Measurements from ENCODE around the gene IDI2. TPM values are rescaled to one million over a fixed set of nuclear protein-coding genes. Genes with fewer than 3 reads are reported as not detected.

IDI2 gene
- polyA plus RNA-seq, 3 donors = not detected

DNA sequence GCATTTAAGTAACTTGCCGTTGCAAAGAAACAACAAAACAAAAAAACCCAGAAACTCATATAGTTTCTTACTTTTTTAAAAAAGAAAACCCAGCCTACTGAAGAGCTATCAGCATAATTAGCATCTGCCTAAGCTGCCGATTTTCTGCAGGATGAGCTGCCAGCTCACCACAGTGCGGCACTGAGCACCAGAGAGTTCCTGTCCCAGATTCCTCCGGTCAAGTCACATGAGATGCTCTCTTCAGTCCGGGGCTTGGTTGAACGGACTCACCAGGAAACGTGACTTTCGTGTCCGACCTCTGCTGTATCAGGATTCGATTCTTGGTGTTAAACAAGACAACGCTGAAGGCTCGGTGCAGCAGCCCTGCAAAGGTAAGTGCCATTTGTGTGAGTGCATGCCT lies 3.2 kb downstream of the IDI2 start:
- Histone ChIP-seq H3K9ac (ENCODE audit: insufficient read depth, low read length, poor library complexity, severe bottlenecking) (no peak overlapping the region), H3K4me1 (ENCODE audit: control insufficient read depth in 1 of 2, insufficient read depth in 2 of 2, low read length in 2 of 2) (no peaks in the 10 kb centered on the region), H3K79me2 (ENCODE audit: insufficient read depth, low read length) (no peaks in the 10 kb centered on the region), H3K4me3 (replicated peaks in 1 of 3; ENCODE audit: low read depth in 2 of 3, low read length in 3 of 3) (no peak overlapping the region), H3K9me3 (replicated peaks in 1 of 2; ENCODE audit: control insufficient read depth in 1 of 2, insufficient read depth in 1 of 2, low read length in 2 of 2) (no peaks in the 10 kb centered on the region), H4K20me1 (ENCODE audit: insufficient read depth, low read length) (no peaks in the 10 kb centered on the region), H3K4me2 (replicated peaks; ENCODE audit: extremely low read depth, low read length, poor library complexity, severe bottlenecking) (no peak overlapping the region), H3K36me3 (replicated peaks in 1 of 2; ENCODE audit: control insufficient read depth in 1 of 2, insufficient read depth in 2 of 2, low read length in 2 of 2) (peaks cover 24 to 27% of the 10 kb centered on the region in 2 donors), H3K27me3 (ENCODE audit: control insufficient read depth in 2 of 2, insufficient read depth in 2 of 2, low read length in 2 of 2) (no peaks in the 10 kb centered on the region), H2AFZ (ENCODE audit: insufficient read depth, low read depth, low read length, poor library complexity, severe bottlenecking) (no peak overlapping the region), H3K27ac (ENCODE audit: low read depth in 1 of 2, low read length in 2 of 2) (no peak overlapping the region)
- Mint-ChIP-seq H3K4me3 (no peak overlapping the region), H3K4me1 (no peaks in the 10 kb centered on the region), H3K27ac (peak overlapping the region in 1 of 7 donors; percentile 0), H3K27me3 (ENCODE audit: low read depth in 3 of 3) (no peaks in the 10 kb centered on the region), H3K9me3 (peaks cover 0 to 4% (median 2%) of the 10 kb centered on the region in 7 donors), H3K36me3 (peaks cover 26 to 37% of the 10 kb centered on the region in 2 donors)
- DNase-seq = no peak
- 91% methylated on average over 11 of the region's 12 CpGs for WGBS (ENCODE audit: insufficient coverage)
- TF ChIP-seq, protein P1, sequence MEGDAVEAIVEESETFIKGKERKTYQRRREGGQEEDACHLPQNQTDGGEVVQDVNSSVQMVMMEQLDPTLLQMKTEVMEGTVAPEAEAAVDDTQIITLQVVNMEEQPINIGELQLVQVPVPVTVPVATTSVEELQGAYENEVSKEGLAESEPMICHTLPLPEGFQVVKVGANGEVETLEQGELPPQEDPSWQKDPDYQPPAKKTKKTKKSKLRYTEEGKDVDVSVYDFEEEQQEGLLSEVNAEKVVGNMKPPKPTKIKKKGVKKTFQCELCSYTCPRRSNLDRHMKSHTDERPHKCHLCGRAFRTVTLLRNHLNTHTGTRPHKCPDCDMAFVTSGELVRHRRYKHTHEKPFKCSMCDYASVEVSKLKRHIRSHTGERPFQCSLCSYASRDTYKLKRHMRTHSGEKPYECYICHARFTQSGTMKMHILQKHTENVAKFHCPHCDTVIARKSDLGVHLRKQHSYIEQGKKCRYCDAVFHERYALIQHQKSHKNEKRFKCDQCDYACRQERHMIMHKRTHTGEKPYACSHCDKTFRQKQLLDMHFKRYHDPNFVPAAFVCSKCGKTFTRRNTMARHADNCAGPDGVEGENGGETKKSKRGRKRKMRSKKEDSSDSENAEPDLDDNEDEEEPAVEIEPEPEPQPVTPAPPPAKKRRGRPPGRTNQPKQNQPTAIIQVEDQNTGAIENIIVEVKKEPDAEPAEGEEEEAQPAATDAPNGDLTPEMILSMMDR (IDR thresholded peaks at IDR 0.05) = no peak
- intact Hi-C loops (cut with micrococcal nuclease) = no loop called here

DNA sequence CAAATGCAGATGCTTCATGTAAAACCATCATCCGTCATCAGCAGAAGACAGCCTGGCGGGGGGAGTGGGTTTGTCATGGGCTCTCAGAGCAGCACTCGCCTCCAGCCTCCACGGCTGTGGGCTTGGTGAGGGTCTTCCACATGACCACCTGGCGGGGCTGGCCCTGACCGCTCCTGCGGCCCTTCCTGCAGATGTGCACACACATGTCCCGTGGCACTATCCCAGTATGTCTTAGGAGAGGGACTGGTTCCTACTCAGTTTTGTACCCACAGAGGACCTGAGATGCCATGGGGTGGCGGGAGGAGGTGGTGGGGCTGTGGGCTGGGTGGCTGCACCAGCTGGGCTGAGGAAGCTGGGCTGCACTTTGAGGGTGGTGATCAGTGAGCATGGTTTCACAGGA lies 4.7 kb downstream of the IDI2 start:
- Mint-ChIP-seq H3K27me3 (ENCODE audit: low read depth in 3 of 3) (no peaks in the 10 kb centered on the region), H3K9me3 (peaks cover 0 to 4% (median 2%) of the 10 kb centered on the region in 7 donors), H3K4me3 (no peak overlapping the region), H3K27ac (no peak overlapping the region), H3K36me3 (peaks cover 40 to 51% of the 10 kb centered on the region in 2 donors), H3K4me1 (no peaks in the 10 kb centered on the region)
- no peak for DNase-seq
- no peaks in the 10 kb centered on the region for H3K4me1 ChIP-seq (ENCODE audit: control insufficient read depth in 1 of 2, insufficient read depth in 2 of 2, low read length in 2 of 2)
- intact Hi-C loops (cut with micrococcal nuclease) = no loop called here
- WGBS (ENCODE audit: insufficient coverage) = 99% methylated on average over 8 of the region's 9 CpGs
- no peak overlapping the region for H3K9ac ChIP-seq (ENCODE audit: insufficient read depth, low read length, poor library complexity, severe bottlenecking)
- peaks cover 39 to 42% of the 10 kb centered on the region in 2 donors for H3K36me3 ChIP-seq (replicated peaks in 1 of 2; ENCODE audit: control insufficient read depth in 1 of 2, insufficient read depth in 2 of 2, low read length in 2 of 2)
- H4K20me1 ChIP-seq (ENCODE audit: insufficient read depth, low read length) = no peaks in the 10 kb centered on the region
- H3K9me3 ChIP-seq (replicated peaks in 1 of 2; ENCODE audit: control insufficient read depth in 1 of 2, insufficient read depth in 1 of 2, low read length in 2 of 2) = no peaks in the 10 kb centered on the region
- no peak overlapping the region for H3K4me3 ChIP-seq (replicated peaks in 1 of 3; ENCODE audit: low read depth in 2 of 3, low read length in 3 of 3)
- no peak overlapping the region for H3K27ac ChIP-seq (ENCODE audit: low read depth in 1 of 2, low read length in 2 of 2)
- H3K4me2 ChIP-seq (replicated peaks; ENCODE audit: extremely low read depth, low read length, poor library complexity, severe bottlenecking) = no peak overlapping the region
- TF ChIP-seq, protein P1 (IDR thresholded peaks at IDR 0.05) = no peak
- no peaks in the 10 kb centered on the region for H3K27me3 ChIP-seq (ENCODE audit: control insufficient read depth in 2 of 2, insufficient read depth in 2 of 2, low read length in 2 of 2)
- no peak overlapping the region for H2AFZ ChIP-seq (ENCODE audit: insufficient read depth, low read depth, low read length, poor library complexity, severe bottlenecking)
- no peaks in the 10 kb centered on the region for H3K79me2 ChIP-seq (ENCODE audit: insufficient read depth, low read length)

Measured in CD14-positive monocyte (primary cell).